A549 (cell line): Measurements from ENCODE around the gene ERH.

Experiments
- HDAC2 ChIP-seq: fragments of 200-600 bp; sonication (generic); IDR thresholded peaks from 2 replicates; pipeline ENCODE4 v1.6.1; 2016
- HOXB5 ChIP-seq: fragments of 250-450 bp; sonication (Bioruptor Pico); IDR thresholded peaks from 2 replicates; pipeline ENCODE4 v1.5.0; 2020; ENCODE audit warnings: mild to moderate bottlenecking, moderate library complexity
- POLR2A ChIP-seq: IDR thresholded peaks from 2 replicates; pipeline ENCODE4 v1.6.1; 2012; ENCODE audit warnings: mild to moderate bottlenecking, low read length
- TF ChIP-seq, protein P1 (sequence below): fragments of >200 bp; sonication (Bioruptor Twin); formaldehyde crosslinking; IDR thresholded peaks from 3 replicates; pipeline ENCODE4 v1.5.1; 2016
- TF ChIP-seq, protein P2 (sequence below): fragments of 200-600 bp; sonication (generic); IDR thresholded peaks from 2 replicates; pipeline ENCODE4 v1.6.1; 2016; ENCODE audit warnings: antibody characterized with exemption, mild to moderate bottlenecking, moderate library complexity

- TF ChIP-seq HDAC2 (no peak), HOXB5 (CRISPR knock-in tag) (no peak), POLR2A (no peak)
- TF ChIP-seq, protein P1, sequence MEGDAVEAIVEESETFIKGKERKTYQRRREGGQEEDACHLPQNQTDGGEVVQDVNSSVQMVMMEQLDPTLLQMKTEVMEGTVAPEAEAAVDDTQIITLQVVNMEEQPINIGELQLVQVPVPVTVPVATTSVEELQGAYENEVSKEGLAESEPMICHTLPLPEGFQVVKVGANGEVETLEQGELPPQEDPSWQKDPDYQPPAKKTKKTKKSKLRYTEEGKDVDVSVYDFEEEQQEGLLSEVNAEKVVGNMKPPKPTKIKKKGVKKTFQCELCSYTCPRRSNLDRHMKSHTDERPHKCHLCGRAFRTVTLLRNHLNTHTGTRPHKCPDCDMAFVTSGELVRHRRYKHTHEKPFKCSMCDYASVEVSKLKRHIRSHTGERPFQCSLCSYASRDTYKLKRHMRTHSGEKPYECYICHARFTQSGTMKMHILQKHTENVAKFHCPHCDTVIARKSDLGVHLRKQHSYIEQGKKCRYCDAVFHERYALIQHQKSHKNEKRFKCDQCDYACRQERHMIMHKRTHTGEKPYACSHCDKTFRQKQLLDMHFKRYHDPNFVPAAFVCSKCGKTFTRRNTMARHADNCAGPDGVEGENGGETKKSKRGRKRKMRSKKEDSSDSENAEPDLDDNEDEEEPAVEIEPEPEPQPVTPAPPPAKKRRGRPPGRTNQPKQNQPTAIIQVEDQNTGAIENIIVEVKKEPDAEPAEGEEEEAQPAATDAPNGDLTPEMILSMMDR, result no peak
- TF ChIP-seq, protein P2, sequence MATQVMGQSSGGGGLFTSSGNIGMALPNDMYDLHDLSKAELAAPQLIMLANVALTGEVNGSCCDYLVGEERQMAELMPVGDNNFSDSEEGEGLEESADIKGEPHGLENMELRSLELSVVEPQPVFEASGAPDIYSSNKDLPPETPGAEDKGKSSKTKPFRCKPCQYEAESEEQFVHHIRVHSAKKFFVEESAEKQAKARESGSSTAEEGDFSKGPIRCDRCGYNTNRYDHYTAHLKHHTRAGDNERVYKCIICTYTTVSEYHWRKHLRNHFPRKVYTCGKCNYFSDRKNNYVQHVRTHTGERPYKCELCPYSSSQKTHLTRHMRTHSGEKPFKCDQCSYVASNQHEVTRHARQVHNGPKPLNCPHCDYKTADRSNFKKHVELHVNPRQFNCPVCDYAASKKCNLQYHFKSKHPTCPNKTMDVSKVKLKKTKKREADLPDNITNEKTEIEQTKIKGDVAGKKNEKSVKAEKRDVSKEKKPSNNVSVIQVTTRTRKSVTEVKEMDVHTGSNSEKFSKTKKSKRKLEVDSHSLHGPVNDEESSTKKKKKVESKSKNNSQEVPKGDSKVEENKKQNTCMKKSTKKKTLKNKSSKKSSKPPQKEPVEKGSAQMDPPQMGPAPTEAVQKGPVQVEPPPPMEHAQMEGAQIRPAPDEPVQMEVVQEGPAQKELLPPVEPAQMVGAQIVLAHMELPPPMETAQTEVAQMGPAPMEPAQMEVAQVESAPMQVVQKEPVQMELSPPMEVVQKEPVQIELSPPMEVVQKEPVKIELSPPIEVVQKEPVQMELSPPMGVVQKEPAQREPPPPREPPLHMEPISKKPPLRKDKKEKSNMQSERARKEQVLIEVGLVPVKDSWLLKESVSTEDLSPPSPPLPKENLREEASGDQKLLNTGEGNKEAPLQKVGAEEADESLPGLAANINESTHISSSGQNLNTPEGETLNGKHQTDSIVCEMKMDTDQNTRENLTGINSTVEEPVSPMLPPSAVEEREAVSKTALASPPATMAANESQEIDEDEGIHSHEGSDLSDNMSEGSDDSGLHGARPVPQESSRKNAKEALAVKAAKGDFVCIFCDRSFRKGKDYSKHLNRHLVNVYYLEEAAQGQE, result no peak
Observed at GRCh38 chr14:69430306-69430939, 32.3 kb upstream of the ERH start.
